PC-9 (cell line): ENCODE data around the gene IREB2. TPM values are rescaled to one million over a fixed set of nuclear protein-coding genes. Genes with fewer than 3 reads are reported as not detected.

Source experiments
- BruUV-seq: library from RNA; stranded (reverse); fragments of 400-500 nt; replicated peaks from 2 replicates; lab custom pipeline; 2021; lab: Mats Ljungman, UMichigan
- CTCF ChIA-PET: fragments of 300-600 bp; sonication (Branson Sonifier 250); formaldehyde crosslinking; loops from one replicate; lab custom pipeline; 2022; ENCODE audit warnings: antibody characterized with exemption; lab: Charles Lee
- POLR2A ChIA-PET: fragments of 300-600 bp; sonication (Branson Sonifier 250); formaldehyde crosslinking; loops from one replicate; lab custom pipeline; 2022; ENCODE audit warnings: antibody characterized with exemption; ENCODE audit not compliant: unreplicated experiment; lab: Charles Lee
- DNase-seq, 2 experiments: peaks; one replicate each; pipeline versions ENCODE4 v3.0.0 to v3.0.0-alpha.2; 2015 to 2022; ENCODE audit warnings: mixed read lengths in 1 of 2
- H2AFZ ChIP-seq: fragments of 200-600 bp; sonication (generic); 2 replicates; pipeline ENCODE4 v1.8.1; 2017; ENCODE audit warnings: antibody characterized with exemption
- H3F3A ChIP-seq: fragments of 200-600 bp; sonication (generic); 2 replicates; pipeline ENCODE4 v1.8.1; 2017; ENCODE audit warnings: antibody characterized with exemption, mild to moderate bottlenecking, low read depth; ENCODE audit not compliant: insufficient read depth
- H3K27ac ChIP-seq: fragments of 200-600 bp; sonication (generic); 2 replicates; pipeline ENCODE4 v1.6.1; 2016; ENCODE audit warnings: mixed run types
- H3K27me3 ChIP-seq: fragments of 200-600 bp; sonication (generic); 2 replicates; pipeline ENCODE4 v1.6.1; 2016; ENCODE audit warnings: low read depth, mixed run types; ENCODE audit not compliant: insufficient read depth
- H3K36me3 ChIP-seq: fragments of 200-600 bp; sonication (generic); 2 replicates; pipeline ENCODE4 v1.6.1; 2016; ENCODE audit warnings: low read depth, mixed run types
- H3K4me1 ChIP-seq: fragments of 200-600 bp; sonication (generic); replicated peaks from 2 replicates; pipeline ENCODE4 v1.6.1; 2016; ENCODE audit warnings: mixed run types; ENCODE audit not compliant: insufficient read depth
- H3K4me2 ChIP-seq: fragments of 200-600 bp; sonication (generic); 2 replicates; pipeline ENCODE4 v1.6.1; 2017; ENCODE audit warnings: mixed run types
- H3K4me3 ChIP-seq: fragments of 200-600 bp; sonication (generic); 2 replicates; pipeline ENCODE4 v1.6.1; 2016; ENCODE audit warnings: mixed run types
- H3K79me2 ChIP-seq: fragments of 200-600 bp; sonication (generic); 2 replicates; pipeline ENCODE4 v1.6.1; 2017; ENCODE audit warnings: low read depth, mixed run types
- H3K9me2 ChIP-seq: fragments of 200-600 bp; sonication (generic); 2 replicates; pipeline ENCODE4 v1.8.1; 2017; ENCODE audit warnings: mild to moderate bottlenecking; ENCODE audit not compliant: insufficient read depth
- H3K9me3 ChIP-seq: fragments of 200-600 bp; sonication (generic); 2 replicates; pipeline ENCODE4 v1.8.1; 2016; ENCODE audit warnings: low read depth; ENCODE audit not compliant: insufficient read depth
- H4K20me1 ChIP-seq: fragments of 200-600 bp; sonication (generic); 2 replicates; pipeline ENCODE4 v1.8.1; 2017; ENCODE audit not compliant: insufficient read depth
- EZH2 ChIP-seq: fragments of 200-600 bp; sonication (generic); IDR thresholded peaks from 2 replicates; pipeline ENCODE4 v1.8.0; 2017; ENCODE audit warnings: antibody characterized with exemption, low read depth
- intact Hi-C: fragments of 100-400 bp; cut with micrococcal nuclease; formaldehyde crosslinking; loops from one replicate; pipeline ENCODE4 v1.10.0; 2022; ENCODE audit not compliant: unreplicated experiment
- total RNA-seq: library from RNA; stranded (reverse); gene quantifications from 2 replicates; pipeline ENCODE4 v1.2.3, GENCODE V29; 2021
- TF ChIP-seq, protein P1 (sequence below): fragments of 200-600 bp; sonication (generic); conservative IDR thresholded peaks from 2 replicates; pipeline ENCODE4 v1.6.1; 2017; ENCODE audit warnings: mixed run types, antibody characterized with exemption, mild to moderate bottlenecking, moderate library complexity

The IREB2 gene
- total RNA-seq, 1 experiment from 2014 or later: 48.8 TPM

DNA sequence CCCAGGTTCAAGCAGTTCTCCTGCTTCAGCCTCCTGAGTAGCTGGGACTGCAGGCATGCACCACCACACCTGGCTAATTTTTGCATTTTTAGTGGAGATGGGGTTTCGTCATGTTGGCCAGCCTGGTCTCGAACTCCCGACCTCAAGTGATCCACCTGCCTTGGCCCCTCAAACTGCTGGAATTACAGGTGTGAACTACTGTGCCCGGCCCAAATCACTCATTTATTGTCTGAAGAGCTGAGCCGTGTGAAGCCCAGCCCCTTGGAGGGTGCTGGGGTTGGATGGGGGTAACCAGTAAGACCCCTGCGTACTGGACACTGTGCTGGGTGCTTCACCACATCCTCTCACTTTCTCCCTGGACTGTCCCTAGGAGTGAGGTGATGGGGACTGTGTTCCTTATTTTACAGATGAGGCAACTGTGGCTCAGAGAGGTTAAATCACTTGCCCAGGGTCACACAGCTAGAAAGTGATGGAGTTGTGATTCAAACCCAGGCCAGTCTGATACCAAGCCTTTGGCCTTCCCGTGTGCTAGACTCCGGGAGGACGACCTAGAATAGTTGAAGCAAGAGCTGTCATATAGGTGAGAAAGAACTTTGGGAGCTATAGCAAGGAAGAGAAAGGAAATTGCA lies 41.7 kb upstream of the IREB2 start:
- DNase-seq: no peak
- Histone ChIP-seq H4K20me1 (no peaks in the 10 kb centered on the region), H3K36me3 (no peaks in the 10 kb centered on the region), H3F3A (no peaks in the 10 kb centered on the region), H3K4me3 (no peak overlapping the region), H3K4me2 (no peak overlapping the region), H2AFZ (no peak overlapping the region), H3K27ac (no peak overlapping the region), H3K4me1 (no peaks in the 10 kb centered on the region), H3K27me3 (no peaks in the 10 kb centered on the region), H3K9me2 (no peaks in the 10 kb centered on the region), H3K79me2 (no peaks in the 10 kb centered on the region), H3K9me3 (no peaks in the 10 kb centered on the region)
- intact Hi-C loops: no loop called here
- CTCF ChIA-PET: interaction anchor here (0.6 kb wide), 1 partner anchor 14 kb away, joined by 4 read pairs; no protein-coding TSS in a partner anchor
- POLR2A ChIA-PET: no interaction called here
- TF ChIP-seq, protein P1, sequence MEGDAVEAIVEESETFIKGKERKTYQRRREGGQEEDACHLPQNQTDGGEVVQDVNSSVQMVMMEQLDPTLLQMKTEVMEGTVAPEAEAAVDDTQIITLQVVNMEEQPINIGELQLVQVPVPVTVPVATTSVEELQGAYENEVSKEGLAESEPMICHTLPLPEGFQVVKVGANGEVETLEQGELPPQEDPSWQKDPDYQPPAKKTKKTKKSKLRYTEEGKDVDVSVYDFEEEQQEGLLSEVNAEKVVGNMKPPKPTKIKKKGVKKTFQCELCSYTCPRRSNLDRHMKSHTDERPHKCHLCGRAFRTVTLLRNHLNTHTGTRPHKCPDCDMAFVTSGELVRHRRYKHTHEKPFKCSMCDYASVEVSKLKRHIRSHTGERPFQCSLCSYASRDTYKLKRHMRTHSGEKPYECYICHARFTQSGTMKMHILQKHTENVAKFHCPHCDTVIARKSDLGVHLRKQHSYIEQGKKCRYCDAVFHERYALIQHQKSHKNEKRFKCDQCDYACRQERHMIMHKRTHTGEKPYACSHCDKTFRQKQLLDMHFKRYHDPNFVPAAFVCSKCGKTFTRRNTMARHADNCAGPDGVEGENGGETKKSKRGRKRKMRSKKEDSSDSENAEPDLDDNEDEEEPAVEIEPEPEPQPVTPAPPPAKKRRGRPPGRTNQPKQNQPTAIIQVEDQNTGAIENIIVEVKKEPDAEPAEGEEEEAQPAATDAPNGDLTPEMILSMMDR: no peak
- no peak for TF ChIP-seq EZH2
- BruUV-seq: no TSS peak

DNA sequence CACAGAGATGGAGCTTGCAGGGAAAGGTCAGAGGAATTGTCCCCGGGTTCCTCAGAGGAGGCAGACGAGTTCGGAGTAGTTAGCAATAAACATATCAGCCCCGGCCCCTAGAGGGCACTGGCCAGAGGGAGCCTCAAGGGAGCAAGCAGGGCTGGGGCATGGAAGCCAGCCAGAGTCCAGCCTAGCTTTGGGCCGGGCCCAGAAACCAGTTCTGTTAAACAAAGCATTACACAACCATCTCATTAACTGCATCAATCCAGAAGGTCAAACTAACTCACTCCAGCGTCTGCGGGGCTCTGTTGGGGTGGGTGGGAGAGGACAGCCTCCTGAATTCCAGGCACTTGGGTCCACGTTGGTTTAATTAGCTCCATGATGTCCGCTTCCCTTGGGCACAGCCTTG lies 41.0 kb upstream of the IREB2 start:
- ChIA-PET CTCF (interaction anchor here (0.6 kb wide), 2 partner anchors 11 to 13 kb away, joined by 4 read pairs; no protein-coding TSS in a partner anchor), POLR2A (no interaction called here)
- no TSS peak for BruUV-seq
- DNase-seq: no peak
- Histone ChIP-seq H3K27ac (no peak overlapping the region), H3K36me3 (no peaks in the 10 kb centered on the region), H3K9me2 (no peaks in the 10 kb centered on the region), H2AFZ (no peak overlapping the region), H3K4me1 (no peaks in the 10 kb centered on the region), H3K4me3 (no peak overlapping the region), H3K27me3 (0 out of 2 replicates have a peak, but pooled peaks cover 4% of the 10 kb centered on the region), H3K79me2 (no peaks in the 10 kb centered on the region), H4K20me1 (no peaks in the 10 kb centered on the region), H3K9me3 (no peaks in the 10 kb centered on the region), H3K4me2 (no peak overlapping the region), H3F3A (no peaks in the 10 kb centered on the region)
- TF ChIP-seq, protein P1: peak; percentile 46
- no peak for TF ChIP-seq EZH2
- intact Hi-C loops: no loop called here

DNA sequence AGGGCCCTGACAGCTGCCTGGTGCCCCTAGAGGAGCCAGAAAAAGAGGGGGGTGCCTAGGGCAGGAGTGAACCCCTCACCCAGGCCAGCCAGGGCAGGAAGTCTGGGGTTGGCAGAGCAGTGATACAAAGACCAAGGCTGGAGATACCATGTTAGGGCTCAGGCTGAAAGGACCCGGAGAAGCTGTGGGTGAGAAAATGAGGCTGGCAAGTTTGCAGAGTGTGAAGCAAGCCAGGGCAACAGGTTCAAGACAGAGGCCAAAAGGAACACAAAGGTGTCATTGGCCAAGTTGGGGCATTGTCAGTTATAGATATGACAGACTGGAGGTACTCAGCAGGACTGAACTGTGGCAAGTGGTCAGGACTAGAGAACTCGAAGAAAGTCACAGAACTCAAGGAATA lies 40.6 kb upstream of the IREB2 start:
- intact Hi-C loops: no loop called here
- no peaks in the 10 kb centered on the region for H4K20me1 ChIP-seq
- no TSS peak for BruUV-seq
- no peak overlapping the region for H3K4me2 ChIP-seq
- no peak for DNase-seq
- no peaks in the 10 kb centered on the region for H3F3A ChIP-seq
- H3K9me2 ChIP-seq: no peaks in the 10 kb centered on the region
- H3K4me1 ChIP-seq: no peaks in the 10 kb centered on the region
- no peaks in the 10 kb centered on the region for H3K9me3 ChIP-seq
- CTCF ChIA-PET: interaction anchor here (0.6 kb wide), 1 partner anchor 10 kb away, joined by 4 read pairs; no protein-coding TSS in a partner anchor
- POLR2A ChIA-PET: no interaction called here
- H3K79me2 ChIP-seq: no peaks in the 10 kb centered on the region
- no peak for TF ChIP-seq EZH2
- TF ChIP-seq, protein P1: no peak
- H3K36me3 ChIP-seq: no peaks in the 10 kb centered on the region
- no peak overlapping the region for H2AFZ ChIP-seq
- 0 out of 2 replicates have a peak, but pooled peaks cover 5% of the 10 kb centered on the region for H3K27me3 ChIP-seq
- H3K27ac ChIP-seq: no peak overlapping the region
- H3K4me3 ChIP-seq: no peak overlapping the region
